Keratinocyte (primary cell): ENCODE data around the gene KDR. TPM values are rescaled to one million over a fixed set of nuclear protein-coding genes. Genes with fewer than 3 reads are reported as not detected.

ENCODE experiments used
- DNase-seq: peaks from one replicate; pipeline ENCODE4 v3.0.0-alpha.2; 2011; ENCODE audit warnings: low read depth, missing footprints, low spot score
- FAIRE-seq: peaks from 2 replicates; lab custom pipeline; 2011; peaks lifted over from hg19 to GRCh38; lab: Jason Lieb, UNC
- H2AFZ ChIP-seq: 2 replicates; pipeline ENCODE4 v1.6.0; 2012; ENCODE audit warnings: low read length, control low read depth, inconsistent platforms; ENCODE audit not compliant: control insufficient read depth
- H3K27ac ChIP-seq: 2 replicates; pipeline ENCODE4 v1.5.1; 2011; ENCODE audit warnings: low read length; ENCODE audit not compliant: control insufficient read depth, insufficient read depth
- H3K27me3 ChIP-seq: 3 replicates; pipeline ENCODE4 v1.6.0; 2011; ENCODE audit warnings: low read length; ENCODE audit not compliant: control insufficient read depth, insufficient read depth; ENCODE audit errors: extremely low read depth
- H3K36me3 ChIP-seq, 2 experiments: 2 replicates in 1 of 2; 3 replicates in 1 of 2; pipeline ENCODE4 v1.5.1; 2011; ENCODE audit warnings: low read length in 2 of 2, mild to moderate bottlenecking in 1 of 2; ENCODE audit not compliant: control insufficient read depth in 2 of 2, insufficient read depth in 2 of 2; ENCODE audit errors: extremely low read depth in 1 of 2
- H3K4me1 ChIP-seq: 3 replicates; pipeline ENCODE4 v1.5.1; 2011; ENCODE audit warnings: low read length; ENCODE audit not compliant: control insufficient read depth, insufficient read depth; ENCODE audit errors: extremely low read depth
- H3K4me2 ChIP-seq: 3 replicates; pipeline ENCODE4 v1.6.0; 2011; ENCODE audit warnings: low read depth, low read length; ENCODE audit not compliant: control insufficient read depth, insufficient read depth; ENCODE audit errors: extremely low read depth
- H3K4me3 ChIP-seq, 3 experiments: fragments of 200-600 bp in 1 of 3; sonication (generic) in 1 of 3; 2 replicates in 2 of 3; 3 replicates in 1 of 3; pipeline ENCODE4 v1.5.1; 2011 to 2016; ENCODE audit warnings: low read length in 3 of 3, mild to moderate bottlenecking in 3 of 3, control low read depth in 2 of 3, inconsistent platforms in 1 of 3, low read depth in 1 of 3, mixed read lengths in 1 of 3, mixed run types in 1 of 3, moderate library complexity in 1 of 3; ENCODE audit not compliant: control insufficient read depth in 2 of 3, insufficient read depth in 2 of 3; ENCODE audit errors: extremely low read depth in 1 of 3
- H3K79me2 ChIP-seq: 2 replicates; pipeline ENCODE4 v1.6.0; 2012; ENCODE audit warnings: low read length; ENCODE audit not compliant: control insufficient read depth, insufficient read depth
- H3K9ac ChIP-seq: 3 replicates; pipeline ENCODE4 v1.6.0; 2011; ENCODE audit warnings: low read length; ENCODE audit not compliant: control insufficient read depth, insufficient read depth; ENCODE audit errors: extremely low read depth
- H3K9me1 ChIP-seq: 3 replicates; pipeline ENCODE4 v1.6.0; 2011; ENCODE audit warnings: low read length; ENCODE audit not compliant: control insufficient read depth, insufficient read depth; ENCODE audit errors: extremely low read depth
- H3K9me3 ChIP-seq: 2 replicates; pipeline ENCODE4 v1.5.1; 2012; ENCODE audit warnings: low read depth, low read length; ENCODE audit not compliant: control insufficient read depth
- H4K20me1 ChIP-seq: 3 replicates; pipeline ENCODE4 v1.6.0; 2011; ENCODE audit warnings: low read length; ENCODE audit not compliant: control insufficient read depth, insufficient read depth; ENCODE audit errors: extremely low read depth
- CTCF ChIP-seq, 3 experiments: IDR thresholded peaks in 1 of 3; conservative IDR thresholded peaks in 1 of 3; optimal IDR thresholded peaks in 1 of 3; 2 replicates in 2 of 3; 3 replicates in 1 of 3; pipeline versions ENCODE3 to v1.5.1; 2011; ENCODE audit warnings: low read length in 3 of 3, mild to moderate bottlenecking in 3 of 3, moderate library complexity in 2 of 3, control low read depth in 1 of 3, inconsistent platforms in 1 of 3; ENCODE audit not compliant: insufficient read depth in 2 of 3; ENCODE audit errors: extremely low read depth in 1 of 3
- EZH2 ChIP-seq: IDR thresholded peaks from one replicate; pipeline ENCODE4 v1.6.1; 2012; ENCODE audit warnings: inconsistent platforms, mild to moderate bottlenecking, low read length, moderate library complexity
- dilution Hi-C: fragments of 300-500 bp; cut with MboI; formaldehyde crosslinking; loops from one replicate; pipeline ENCODE4 v1.7.0; 2020; ENCODE audit warnings: low sequenced_read_pairs; ENCODE audit not compliant: extremely low pct_ligation_motif_present
- polyA plus RNA-seq, 5 experiments: library from polyadenylated mRNA; depleted of rRNA in 3 of 5; stranded (reverse) in 3 of 5; stranded (forward) in 1 of 5; unstranded in 1 of 5; fragments of >200 nt; gene quantifications; 1 replicate in 1 of 5; 2 replicates in 3 of 5; 3 replicates in 1 of 5; pipeline versions ENCODE4 v1.2.1 to v1.2.3, GENCODE V29; 2011 to 2012; ENCODE audit warnings: missing spikeins in 2 of 5, low read depth in 1 of 5, low replicate concordance in 1 of 5

KDR gene
- polyA plus RNA-seq, 1 donor (not counting 4 experiments of a cell fraction or from before 2014, with no cell fraction given): not detected

GRCh38 chr4:55089916-55090315 lies 35.5 kb downstream of the KDR start:
- no peaks in the 10 kb centered on the region for H3K9me3 ChIP-seq
- FAIRE-seq: no peak
- H3K9me1 ChIP-seq: no peaks in the 10 kb centered on the region
- no peak overlapping the region for H3K4me3 ChIP-seq
- no peak for TF ChIP-seq CTCF (optimal IDR thresholded peaks at IDR 0.05 in 1 of 3, IDR thresholded peaks at IDR 0.05 in 1 of 3, conservative IDR thresholded peaks at IDR 0.05 in 1 of 3; ENCODE audit: extremely low read depth in 1 of 3, insufficient read depth in 2 of 3, low read length in 3 of 3)
- TF ChIP-seq EZH2: no peak
- dilution Hi-C loops: no loop called here
- H2AFZ ChIP-seq: no peak overlapping the region
- no peak overlapping the region for H3K4me2 ChIP-seq
- no peak overlapping the region for H3K27ac ChIP-seq
- H3K36me3 ChIP-seq: no peaks in the 10 kb centered on the region
- no peaks in the 10 kb centered on the region for H3K79me2 ChIP-seq
- H3K4me1 ChIP-seq: no peaks in the 10 kb centered on the region
- DNase-seq: no peak
- H3K27me3 ChIP-seq: peaks cover 3% of the 10 kb centered on the region
- H4K20me1 ChIP-seq: no peaks in the 10 kb centered on the region
- H3K9ac ChIP-seq: no peak overlapping the region

GRCh38 chr4:55087913-55088260 lies 37.5 kb downstream of the KDR start:
- no peak for TF ChIP-seq CTCF (optimal IDR thresholded peaks at IDR 0.05 in 1 of 3, IDR thresholded peaks at IDR 0.05 in 1 of 3, conservative IDR thresholded peaks at IDR 0.05 in 1 of 3; ENCODE audit: extremely low read depth in 1 of 3, insufficient read depth in 2 of 3, low read length in 3 of 3)
- no peak for TF ChIP-seq EZH2
- peaks cover 3% of the 10 kb centered on the region for H3K27me3 ChIP-seq
- no peaks in the 10 kb centered on the region for H3K4me1 ChIP-seq
- H2AFZ ChIP-seq: no peak overlapping the region
- no peaks in the 10 kb centered on the region for H3K9me1 ChIP-seq
- no peaks in the 10 kb centered on the region for H3K9me3 ChIP-seq
- no peak overlapping the region for H3K27ac ChIP-seq
- no peaks in the 10 kb centered on the region for H3K79me2 ChIP-seq
- H3K9ac ChIP-seq: no peak overlapping the region
- no peak overlapping the region for H3K4me2 ChIP-seq
- H3K4me3 ChIP-seq: no peak overlapping the region
- DNase-seq: no peak
- dilution Hi-C loops: no loop called here
- H4K20me1 ChIP-seq: no peaks in the 10 kb centered on the region
- FAIRE-seq: no peak
- H3K36me3 ChIP-seq: no peaks in the 10 kb centered on the region
